HG02884 (cell line): Measurements from ENCODE around the gene TBC1D22B.

Experiments
- ATAC-seq: cut with Tn5 transposase; IDR thresholded peaks from one replicate; pipeline ENCODE4 v1.9.1; 2021; ENCODE audit warnings: mild to moderate bottlenecking, moderate library complexity; ENCODE audit not compliant: unreplicated experiment

Gene TBC1D22B

GRCh38 chr6:37239526-37239925 is 18.0 kb upstream of the TBC1D22B start:
- ATAC-seq: no peak

- ATAC-seq: peak; percentile 63
Measured at GRCh38 chr6:37239950-37240713, 17.4 kb upstream of the TBC1D22B start.

- ATAC-seq: no peak
Measured at GRCh38 chr6:37241131-37241530, 16.4 kb upstream of the TBC1D22B start.

GRCh38 chr6:37241775-37242428 is 15.7 kb upstream of the TBC1D22B start:
- ATAC-seq: no peak

GRCh38 chr6:37242429-37243052 is 15.0 kb upstream of the TBC1D22B start:
- ATAC-seq: no peak

- ATAC-seq: no peak
Measured at GRCh38 chr6:37243131-37243815, 14.3 kb upstream of the TBC1D22B start.

- no peak for ATAC-seq
Measured at GRCh38 chr6:37243816-37244370, 13.7 kb upstream of the TBC1D22B start.

- no peak for ATAC-seq
Measured at GRCh38 chr6:37244430-37245310, 12.9 kb upstream of the TBC1D22B start.

GRCh38 chr6:37251211-37251780 is 6.3 kb upstream of the TBC1D22B start:
- ATAC-seq: no peak

GRCh38 chr6:37253486-37254007 is 4.0 kb upstream of the TBC1D22B start:
- ATAC-seq: no peak

- no peak for ATAC-seq
Measured at GRCh38 chr6:37254881-37255280, 2.7 kb upstream of the TBC1D22B start.

- no peak for ATAC-seq
Measured at GRCh38 chr6:37256692-37257319, 766 bp upstream of the TBC1D22B start.

GRCh38 chr6:37257320-37257633 is 295 bp upstream of the TBC1D22B start:
- no peak for ATAC-seq

- ATAC-seq: no peak
Measured at GRCh38 chr6:37258405-37259105, 983 bp downstream of the TBC1D22B start.

GRCh38 chr6:37259191-37259590 is 1.6 kb downstream of the TBC1D22B start:
- no peak for ATAC-seq

- ATAC-seq: no peak
Measured at GRCh38 chr6:37260040-37260439, 2.5 kb downstream of the TBC1D22B start.

GRCh38 chr6:37260444-37260843 is 2.9 kb downstream of the TBC1D22B start:
- no peak for ATAC-seq

GRCh38 chr6:37261198-37261597 is 3.6 kb downstream of the TBC1D22B start:
- ATAC-seq: no peak
